Measurements from ENCODE around the gene ATP2B2. TPM values are rescaled to one million over a fixed set of nuclear protein-coding genes. Genes with fewer than 3 reads are reported as not detected.
A peak's percentile ranks its signal among the peaks of the same experiment; 100 is the strongest.

Gene ATP2B2
- total and polyA plus RNA-seq, 2 experiments from 2014 or later, result 0.42 to 0.63 TPM

GRCh38 chr3:10450494-10451440 lies 54.6 kb downstream of the ATP2B2 start:
- no peaks in the 10 kb centered on the region for H3F3A ChIP-seq (replicated peaks; ENCODE audit: low read depth)
- no peaks in the 10 kb centered on the region for H3K36me3 ChIP-seq (ENCODE audit: insufficient read depth)
- H3K4me2 ChIP-seq, result no peak overlapping the region
- peak; percentile 46 for DNase-seq (ENCODE audit: low spot score)
- H4K20me1 ChIP-seq (replicated peaks; ENCODE audit: insufficient read depth), result no peaks in the 10 kb centered on the region
- no peaks in the 10 kb centered on the region for H3K27me3 ChIP-seq (ENCODE audit: insufficient read depth)
- Mint-ChIP-seq H3K4me1 (peaks cover 2% of the 10 kb centered on the region; the same call in 2 of the 3 replicates), H3K4me3 (no peak overlapping the region), H3K9me3 (no peaks in the 10 kb centered on the region), H3K27ac (no peak overlapping the region), H3K27me3 (ENCODE audit: insufficient read depth, low read depth, poor library complexity) (peaks cover 6% of the 10 kb centered on the region), H3K36me3 (ENCODE audit: low read depth) (no peaks in the 10 kb centered on the region)
- no peak overlapping the region for H2AFZ ChIP-seq
- H3K79me2 ChIP-seq (replicated peaks; ENCODE audit: insufficient read depth), result no peaks in the 10 kb centered on the region
- H3K27ac ChIP-seq (ENCODE audit: low read depth), result no peak overlapping the region
- TF ChIP-seq, protein P1, sequence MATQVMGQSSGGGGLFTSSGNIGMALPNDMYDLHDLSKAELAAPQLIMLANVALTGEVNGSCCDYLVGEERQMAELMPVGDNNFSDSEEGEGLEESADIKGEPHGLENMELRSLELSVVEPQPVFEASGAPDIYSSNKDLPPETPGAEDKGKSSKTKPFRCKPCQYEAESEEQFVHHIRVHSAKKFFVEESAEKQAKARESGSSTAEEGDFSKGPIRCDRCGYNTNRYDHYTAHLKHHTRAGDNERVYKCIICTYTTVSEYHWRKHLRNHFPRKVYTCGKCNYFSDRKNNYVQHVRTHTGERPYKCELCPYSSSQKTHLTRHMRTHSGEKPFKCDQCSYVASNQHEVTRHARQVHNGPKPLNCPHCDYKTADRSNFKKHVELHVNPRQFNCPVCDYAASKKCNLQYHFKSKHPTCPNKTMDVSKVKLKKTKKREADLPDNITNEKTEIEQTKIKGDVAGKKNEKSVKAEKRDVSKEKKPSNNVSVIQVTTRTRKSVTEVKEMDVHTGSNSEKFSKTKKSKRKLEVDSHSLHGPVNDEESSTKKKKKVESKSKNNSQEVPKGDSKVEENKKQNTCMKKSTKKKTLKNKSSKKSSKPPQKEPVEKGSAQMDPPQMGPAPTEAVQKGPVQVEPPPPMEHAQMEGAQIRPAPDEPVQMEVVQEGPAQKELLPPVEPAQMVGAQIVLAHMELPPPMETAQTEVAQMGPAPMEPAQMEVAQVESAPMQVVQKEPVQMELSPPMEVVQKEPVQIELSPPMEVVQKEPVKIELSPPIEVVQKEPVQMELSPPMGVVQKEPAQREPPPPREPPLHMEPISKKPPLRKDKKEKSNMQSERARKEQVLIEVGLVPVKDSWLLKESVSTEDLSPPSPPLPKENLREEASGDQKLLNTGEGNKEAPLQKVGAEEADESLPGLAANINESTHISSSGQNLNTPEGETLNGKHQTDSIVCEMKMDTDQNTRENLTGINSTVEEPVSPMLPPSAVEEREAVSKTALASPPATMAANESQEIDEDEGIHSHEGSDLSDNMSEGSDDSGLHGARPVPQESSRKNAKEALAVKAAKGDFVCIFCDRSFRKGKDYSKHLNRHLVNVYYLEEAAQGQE (IDR thresholded peaks at IDR 0.05; ENCODE audit: unreplicated experiment), result peak; percentile 77
- TF ChIP-seq POLR2AphosphoS5 (IDR thresholded peaks at IDR 0.05; ENCODE audit: low read depth), result no peak
- TF ChIP-seq CTCF (conservative IDR thresholded peaks at IDR 0.05; ENCODE audit: low read depth in 2 of 2), result peak; percentile 11 to 51; a peak in 2 of 4 replicates
- no peaks in the 10 kb centered on the region for H3K9me2 ChIP-seq (ENCODE audit: insufficient read depth)
- H3K4me3 ChIP-seq, result no peak overlapping the region
- ATAC-seq, result peak; percentile 89
- peaks cover 3% of the 10 kb centered on the region for H3K4me1 ChIP-seq (ENCODE audit: insufficient read depth)

- no peaks in the 10 kb centered on the region for H3K36me3 ChIP-seq (ENCODE audit: insufficient read depth)
- Mint-ChIP-seq H3K36me3 (ENCODE audit: low read depth) (no peaks in the 10 kb centered on the region), H3K4me1 (peaks cover 7% of the 10 kb centered on the region), H3K27me3 (ENCODE audit: insufficient read depth, low read depth, poor library complexity) (peaks cover 6% of the 10 kb centered on the region), H3K9me3 (no peaks in the 10 kb centered on the region), H3K4me3 (no peak overlapping the region), H3K27ac (no peak overlapping the region)
- no peaks in the 10 kb centered on the region for H3K27me3 ChIP-seq (ENCODE audit: insufficient read depth)
- H3K4me3 ChIP-seq, result no peak overlapping the region
- ATAC-seq, result no peak
- no peaks in the 10 kb centered on the region; the same call in 1 of the 2 replicates for H3K4me1 ChIP-seq (ENCODE audit: insufficient read depth)
- no peak overlapping the region for H2AFZ ChIP-seq
- H3K27ac ChIP-seq (ENCODE audit: low read depth), result no peak overlapping the region
- no peaks in the 10 kb centered on the region for H3K79me2 ChIP-seq (replicated peaks; ENCODE audit: insufficient read depth)
- H3K4me2 ChIP-seq, result no peak overlapping the region
- H4K20me1 ChIP-seq (replicated peaks; ENCODE audit: insufficient read depth), result no peaks in the 10 kb centered on the region
- no peaks in the 10 kb centered on the region for H3K9me2 ChIP-seq (ENCODE audit: insufficient read depth)
- DNase-seq (ENCODE audit: low spot score), result no peak
- no peaks in the 10 kb centered on the region for H3F3A ChIP-seq (replicated peaks; ENCODE audit: low read depth)
- TF ChIP-seq EZH2 (IDR thresholded peaks at IDR 0.05; ENCODE audit: low read depth, unreplicated experiment), result no peak
- TF ChIP-seq, protein P2, sequence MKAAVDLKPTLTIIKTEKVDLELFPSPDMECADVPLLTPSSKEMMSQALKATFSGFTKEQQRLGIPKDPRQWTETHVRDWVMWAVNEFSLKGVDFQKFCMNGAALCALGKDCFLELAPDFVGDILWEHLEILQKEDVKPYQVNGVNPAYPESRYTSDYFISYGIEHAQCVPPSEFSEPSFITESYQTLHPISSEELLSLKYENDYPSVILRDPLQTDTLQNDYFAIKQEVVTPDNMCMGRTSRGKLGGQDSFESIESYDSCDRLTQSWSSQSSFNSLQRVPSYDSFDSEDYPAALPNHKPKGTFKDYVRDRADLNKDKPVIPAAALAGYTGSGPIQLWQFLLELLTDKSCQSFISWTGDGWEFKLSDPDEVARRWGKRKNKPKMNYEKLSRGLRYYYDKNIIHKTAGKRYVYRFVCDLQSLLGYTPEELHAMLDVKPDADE (IDR thresholded peaks at IDR 0.05), result no peak
- TF ChIP-seq STAT1 (IDR thresholded peaks at IDR 0.05; ENCODE audit: unreplicated experiment), result no peak
- TF ChIP-seq CREB1 (CRISPR knock-in tag; IDR thresholded peaks at IDR 0.05; ENCODE audit: low read depth), result no peak
- TF ChIP-seq EZH2phosphoT487 (IDR thresholded peaks at IDR 0.05; ENCODE audit: unreplicated experiment), result no peak
- TF ChIP-seq JUNB (IDR thresholded peaks at IDR 0.05; ENCODE audit: unreplicated experiment), result no peak
- TF ChIP-seq, protein P1 (IDR thresholded peaks at IDR 0.05; ENCODE audit: unreplicated experiment), result no peak
Observed at GRCh38 chr3:10449436-10449835, 56.0 kb downstream of the ATP2B2 start.

Measured in GM23338 (cell line).